Spleen (tissue), 7 donors: Measurements from ENCODE around the gene RBAK.

Experiments
- POLR2A ChIP-seq, 3 donors: fragments of 450-650 bp; IDR thresholded peaks; one replicate each; pipeline ENCODE4 v1.5.1; 2017; ENCODE audit warnings: antibody characterized with exemption in 3 of 3, mild to moderate bottlenecking in 1 of 3
- TF ChIP-seq, protein P1 (sequence below), 11 experiments: fragments of 200-600 bp in 7 of 11; fragments of 450-650 bp in 4 of 11; sonication (generic) in 4 of 11; IDR thresholded peaks in 8 of 11; conservative IDR thresholded peaks in 3 of 11; 1 replicate in 7 of 11; 2 replicates in 4 of 11; pipeline versions ENCODE4 v1.4.0 to v1.8.0; 2016 to 2021; ENCODE audit warnings: antibody characterized with exemption in 11 of 11, inconsistent platforms in 4 of 11, mild to moderate bottlenecking in 1 of 11
- donor health status: DM: no; HTN: no; CAD: no; lungs with moderate emphysema.
- donor health status: DM: no; HTN: no; CAD: no.
- donor health status: DM: no; HTN: no; CAD: no.

DNA sequence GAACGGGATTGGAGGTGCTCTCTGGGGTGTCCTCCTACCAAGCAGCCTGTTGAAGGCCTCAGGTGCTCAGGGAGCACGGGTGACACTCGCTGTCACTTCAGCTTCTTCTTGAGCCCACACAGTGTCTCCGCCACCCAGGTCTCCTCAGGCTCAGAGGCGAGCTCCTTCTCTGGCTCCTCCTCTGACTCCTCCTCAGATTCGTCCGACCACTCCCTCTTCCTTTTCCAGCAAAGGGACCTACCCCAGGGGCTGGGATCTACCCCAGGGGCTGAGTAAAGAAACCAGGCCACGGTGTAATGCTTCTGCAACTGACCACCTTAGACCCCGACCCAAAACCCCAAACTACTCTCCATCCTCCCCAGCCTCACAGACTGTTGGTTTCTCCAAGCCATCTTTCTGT, 9.2 kb upstream of the RBAK start:
- TF ChIP-seq, protein P1, sequence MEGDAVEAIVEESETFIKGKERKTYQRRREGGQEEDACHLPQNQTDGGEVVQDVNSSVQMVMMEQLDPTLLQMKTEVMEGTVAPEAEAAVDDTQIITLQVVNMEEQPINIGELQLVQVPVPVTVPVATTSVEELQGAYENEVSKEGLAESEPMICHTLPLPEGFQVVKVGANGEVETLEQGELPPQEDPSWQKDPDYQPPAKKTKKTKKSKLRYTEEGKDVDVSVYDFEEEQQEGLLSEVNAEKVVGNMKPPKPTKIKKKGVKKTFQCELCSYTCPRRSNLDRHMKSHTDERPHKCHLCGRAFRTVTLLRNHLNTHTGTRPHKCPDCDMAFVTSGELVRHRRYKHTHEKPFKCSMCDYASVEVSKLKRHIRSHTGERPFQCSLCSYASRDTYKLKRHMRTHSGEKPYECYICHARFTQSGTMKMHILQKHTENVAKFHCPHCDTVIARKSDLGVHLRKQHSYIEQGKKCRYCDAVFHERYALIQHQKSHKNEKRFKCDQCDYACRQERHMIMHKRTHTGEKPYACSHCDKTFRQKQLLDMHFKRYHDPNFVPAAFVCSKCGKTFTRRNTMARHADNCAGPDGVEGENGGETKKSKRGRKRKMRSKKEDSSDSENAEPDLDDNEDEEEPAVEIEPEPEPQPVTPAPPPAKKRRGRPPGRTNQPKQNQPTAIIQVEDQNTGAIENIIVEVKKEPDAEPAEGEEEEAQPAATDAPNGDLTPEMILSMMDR (IDR thresholded peaks at IDR 0.05 in 8 of 11, conservative IDR thresholded peaks at IDR 0.05 in 3 of 11) = no peak
- TF ChIP-seq POLR2A (IDR thresholded peaks at IDR 0.05) = no peak
